Nephron (organoid): ENCODE measurements around the gene CDK8.

Experiments used
- H3K27ac Mint-ChIP-seq, 3 experiments: 2 replicates each; pipeline ENCODE4 v1.8.0; 2020; ENCODE audit warnings: mixed read lengths in 3 of 3, mild to moderate bottlenecking in 2 of 3, moderate library complexity in 1 of 3
- H3K27me3 Mint-ChIP-seq: 2 replicates; pipeline ENCODE4 v1.8.0; 2021; ENCODE audit warnings: low read depth, mild to moderate bottlenecking, moderate library complexity, mixed read lengths
- H3K36me3 Mint-ChIP-seq: 2 replicates; pipeline ENCODE4 v1.8.0; 2020; ENCODE audit warnings: low read depth, mixed read lengths
- H3K4me1 Mint-ChIP-seq: 2 replicates; pipeline ENCODE4 v1.8.0; 2020; ENCODE audit warnings: mixed read lengths
- H3K4me3 Mint-ChIP-seq, 3 experiments: 2 replicates each; pipeline ENCODE4 v1.8.0; 2020; ENCODE audit warnings: mild to moderate bottlenecking in 3 of 3, mixed read lengths in 3 of 3, moderate library complexity in 2 of 3
- H3K9me3 Mint-ChIP-seq: 2 replicates; pipeline ENCODE4 v1.8.0; 2020; ENCODE audit warnings: mixed read lengths
- CTCF ChIP-seq, 3 experiments: fragments of 200-600 bp; sonication (generic); IDR thresholded peaks; one replicate each; pipeline ENCODE4 v1.5.0; 2021; ENCODE audit warnings: antibody characterized with exemption in 3 of 3; ENCODE audit not compliant: unreplicated experiment in 3 of 3

Gene CDK8

GRCh38 chr13:26390203-26390602 is 136.3 kb downstream of the CDK8 start:
- no peak overlapping the region for H3K4me3 Mint-ChIP-seq
- TF ChIP-seq CTCF (IDR thresholded peaks at IDR 0.05; ENCODE audit: unreplicated experiment in 3 of 3): no peak
- no peaks in the 10 kb centered on the region for H3K4me1 Mint-ChIP-seq
- no peak overlapping the region for H3K27ac Mint-ChIP-seq
- H3K9me3 Mint-ChIP-seq: no peaks in the 10 kb centered on the region
- H3K36me3 Mint-ChIP-seq: peaks cover 27% of the 10 kb centered on the region
- no peaks in the 10 kb centered on the region for H3K27me3 Mint-ChIP-seq

- H3K4me3 Mint-ChIP-seq: no peak overlapping the region
- H3K36me3 Mint-ChIP-seq: peaks cover 29% of the 10 kb centered on the region
- H3K4me1 Mint-ChIP-seq: no peaks in the 10 kb centered on the region
- no peak overlapping the region for H3K27ac Mint-ChIP-seq
- H3K27me3 Mint-ChIP-seq: no peaks in the 10 kb centered on the region
- no peak for TF ChIP-seq CTCF (IDR thresholded peaks at IDR 0.05; ENCODE audit: unreplicated experiment in 3 of 3)
- H3K9me3 Mint-ChIP-seq: no peaks in the 10 kb centered on the region
These were observed 146.6 kb downstream of the CDK8 start for GRCh38 chr13:26400545-26400944.

GRCh38 chr13:26401069-26401468 is 147.1 kb downstream of the CDK8 start:
- no peak overlapping the region for H3K27ac Mint-ChIP-seq

GRCh38 chr13:26401578-26402021 is 147.7 kb downstream of the CDK8 start:
- Mint-ChIP-seq H3K9me3 (no peaks in the 10 kb centered on the region), H3K27ac (no peak overlapping the region), H3K36me3 (peaks cover 39% of the 10 kb centered on the region), H3K4me3 (no peak overlapping the region), H3K27me3 (no peaks in the 10 kb centered on the region), H3K4me1 (no peaks in the 10 kb centered on the region)
- no peak for TF ChIP-seq CTCF (IDR thresholded peaks at IDR 0.05; ENCODE audit: unreplicated experiment in 3 of 3)

More at GRCh38 chr13:26401069-26401468, 147.1 kb downstream of the CDK8 start:
- no peaks in the 10 kb centered on the region for H3K9me3 Mint-ChIP-seq
- no peak overlapping the region for H3K4me3 Mint-ChIP-seq
- H3K36me3 Mint-ChIP-seq: peaks cover 34% of the 10 kb centered on the region
- TF ChIP-seq CTCF (IDR thresholded peaks at IDR 0.05; ENCODE audit: unreplicated experiment in 3 of 3): no peak
- H3K27me3 Mint-ChIP-seq: no peaks in the 10 kb centered on the region
- H3K4me1 Mint-ChIP-seq: no peaks in the 10 kb centered on the region

GRCh38 chr13:26406791-26407190 is 152.9 kb downstream of the CDK8 start:
- Mint-ChIP-seq H3K4me1 (no peaks in the 10 kb centered on the region), H3K36me3 (peaks cover 37% of the 10 kb centered on the region), H3K27me3 (no peaks in the 10 kb centered on the region), H3K4me3 (no peak overlapping the region), H3K27ac (no peak overlapping the region), H3K9me3 (no peaks in the 10 kb centered on the region)
- no peak for TF ChIP-seq CTCF (IDR thresholded peaks at IDR 0.05; ENCODE audit: unreplicated experiment in 3 of 3)

GRCh38 chr13:26411206-26411605 is 157.3 kb downstream of the CDK8 start:
- Mint-ChIP-seq H3K27ac (no peak overlapping the region), H3K4me3 (no peak overlapping the region), H3K4me1 (no peaks in the 10 kb centered on the region), H3K36me3 (peaks cover 17% of the 10 kb centered on the region), H3K27me3 (no peaks in the 10 kb centered on the region), H3K9me3 (peaks cover 11% of the 10 kb centered on the region)
- no peak for TF ChIP-seq CTCF (IDR thresholded peaks at IDR 0.05; ENCODE audit: unreplicated experiment in 3 of 3)
